GM23338 (cell line): Measurements from ENCODE around the gene HACD3. TPM values are rescaled to one million over a fixed set of nuclear protein-coding genes. Genes with fewer than 3 reads are reported as not detected.

ENCODE experiments used
- ATAC-seq: fragments of 200-7000 bp; cut with Tn5 transposase; 3 replicates; pipeline ENCODE4 v1.9.1; 2020
- DNase-seq: peaks from one replicate; pipeline ENCODE4 v3.0.0-alpha.2; 2015; ENCODE audit warnings: low spot score
- H2AFZ ChIP-seq: fragments of 200-600 bp; sonication (generic); 2 replicates; pipeline ENCODE4 v1.8.0; 2016; ENCODE audit warnings: antibody characterized with exemption, mild to moderate bottlenecking, moderate library complexity
- H3F3A ChIP-seq: fragments of 200-600 bp; sonication (generic); replicated peaks from 2 replicates; pipeline ENCODE4 v1.8.0; 2017; ENCODE audit warnings: antibody characterized with exemption, mixed run types, low read depth
- H3K27ac ChIP-seq: fragments of 200-600 bp; sonication (generic); 2 replicates; pipeline ENCODE4 v1.6.1; 2016; ENCODE audit warnings: low read depth
- H3K27me3 ChIP-seq: fragments of 200-600 bp; sonication (generic); 2 replicates; pipeline ENCODE4 v1.8.0; 2016; ENCODE audit warnings: mild to moderate bottlenecking, mixed run types, moderate library complexity; ENCODE audit not compliant: insufficient read depth
- H3K36me3 ChIP-seq: fragments of 200-600 bp; sonication (generic); 2 replicates; pipeline ENCODE4 v1.8.0; 2016; ENCODE audit warnings: mild to moderate bottlenecking; ENCODE audit not compliant: insufficient read depth
- H3K4me1 ChIP-seq: fragments of 200-600 bp; sonication (generic); 2 replicates; pipeline ENCODE4 v1.8.0; 2016; ENCODE audit warnings: mild to moderate bottlenecking, moderate library complexity; ENCODE audit not compliant: insufficient read depth
- H3K4me2 ChIP-seq: fragments of 200-600 bp; sonication (generic); 2 replicates; pipeline ENCODE4 v1.7.1; 2017; ENCODE audit warnings: mixed run types
- H3K4me3 ChIP-seq: fragments of 200-600 bp; sonication (generic); 2 replicates; pipeline ENCODE4 v1.6.1; 2016; ENCODE audit warnings: mixed run types
- H3K79me2 ChIP-seq: fragments of 200-600 bp; sonication (generic); replicated peaks from 2 replicates; pipeline ENCODE4 v1.8.0; 2017; ENCODE audit warnings: mild to moderate bottlenecking; ENCODE audit not compliant: insufficient read depth
- H3K9me2 ChIP-seq: fragments of 200-600 bp; sonication (generic); 2 replicates; pipeline ENCODE4 v1.8.0; 2017; ENCODE audit not compliant: insufficient read depth
- H4K20me1 ChIP-seq: fragments of 200-600 bp; sonication (generic); replicated peaks from 2 replicates; pipeline ENCODE4 v1.8.0; 2017; ENCODE audit warnings: mild to moderate bottlenecking; ENCODE audit not compliant: insufficient read depth
- H3K27ac Mint-ChIP-seq: 2 replicates; pipeline ENCODE4 v1.8.0; 2020; ENCODE audit warnings: inconsistent platforms, mild to moderate bottlenecking, moderate library complexity, mixed read lengths
- H3K27me3 Mint-ChIP-seq: 3 replicates; pipeline ENCODE4 v1.8.0; 2022; ENCODE audit warnings: low read depth, mild to moderate bottlenecking, moderate library complexity, mixed read lengths, inconsistent platforms; ENCODE audit not compliant: insufficient read depth, poor library complexity
- H3K36me3 Mint-ChIP-seq: 3 replicates; pipeline ENCODE4 v1.8.0; 2021; ENCODE audit warnings: low read depth, mild to moderate bottlenecking, inconsistent platforms, moderate library complexity, mixed read lengths
- H3K4me1 Mint-ChIP-seq: 3 replicates; pipeline ENCODE4 v1.8.0; 2020; ENCODE audit warnings: mild to moderate bottlenecking, inconsistent platforms, mixed read lengths
- H3K4me3 Mint-ChIP-seq: 3 replicates; pipeline ENCODE4 v1.8.0; 2021; ENCODE audit warnings: moderate library complexity, mild to moderate bottlenecking, inconsistent platforms, mixed read lengths
- H3K9me3 Mint-ChIP-seq: 3 replicates; pipeline ENCODE4 v1.8.0; 2020; ENCODE audit warnings: moderate library complexity, mild to moderate bottlenecking, inconsistent platforms, mixed read lengths
- CREB1 ChIP-seq: fragments of 250-450 bp; sonication (Bioruptor Pico); IDR thresholded peaks from 2 replicates; pipeline ENCODE4 v1.5.0; 2020; ENCODE audit warnings: low read depth, mild to moderate bottlenecking, moderate library complexity
- EZH2phosphoT487 ChIP-seq: fragments of 200-600 bp; sonication (generic); IDR thresholded peaks from one replicate; pipeline ENCODE4 v1.8.1; 2018; ENCODE audit warnings: antibody characterized with exemption; ENCODE audit not compliant: unreplicated experiment
- JUNB ChIP-seq: IDR thresholded peaks from one replicate; pipeline ENCODE4 v1.6.1; 2016; ENCODE audit warnings: antibody characterized with exemption; ENCODE audit not compliant: unreplicated experiment
- NANOG ChIP-seq: IDR thresholded peaks from 2 replicates; pipeline ENCODE4 v1.6.1; 2016; ENCODE audit warnings: antibody characterized with exemption, borderline replicate concordance
- POLR2AphosphoS5 ChIP-seq: IDR thresholded peaks from 2 replicates; pipeline ENCODE4 v1.6.1; 2016; ENCODE audit warnings: antibody characterized with exemption, low read depth
- STAT1 ChIP-seq: IDR thresholded peaks from one replicate; pipeline ENCODE4 v1.6.1; 2016; ENCODE audit warnings: antibody characterized with exemption; ENCODE audit not compliant: unreplicated experiment
- ZNF114 ChIP-seq: fragments of 250-450 bp; sonication (Bioruptor Pico); IDR thresholded peaks from 2 replicates; pipeline ENCODE4 v1.5.0; 2020; ENCODE audit warnings: mild to moderate bottlenecking, moderate library complexity
- ZNF331 ChIP-seq: fragments of 250-450 bp; sonication (Bioruptor Pico); IDR thresholded peaks from 2 replicates; pipeline ENCODE4 v1.5.0; 2020; ENCODE audit warnings: low read depth, mild to moderate bottlenecking, moderate library complexity
- polyA plus RNA-seq: library from polyadenylated mRNA; unstranded; fragments of >200 nt; fragmentation: Nextera tagmentation; extraction: Ambion mirVana; gene quantifications from 2 replicates; pipeline ENCODE4 v1.2.1, GENCODE V29; 2016
- total RNA-seq: library from RNA; depleted of rRNA; stranded (reverse); fragments of >200 nt; shearing (Covaris generic); gene quantifications from 2 replicates; pipeline ENCODE4 v1.2.3, GENCODE V29; 2014
- TF ChIP-seq, protein P1 (sequence below): IDR thresholded peaks from 2 replicates; pipeline ENCODE4 v1.6.1; 2016; ENCODE audit warnings: antibody characterized with exemption
- TF ChIP-seq, protein P2 (sequence below): fragments of 250-450 bp; sonication (Bioruptor Pico); IDR thresholded peaks from 2 replicates; pipeline ENCODE4 v1.5.0; 2020; ENCODE audit warnings: mild to moderate bottlenecking, moderate library complexity
- TF ChIP-seq, protein P3 (sequence below), 2 experiments: fragments of 200-600 bp in 1 of 2; sonication (generic) in 1 of 2; conservative IDR thresholded peaks; 2 replicates each; pipeline versions ENCODE4 v1.5.1 to v1.6.1; 2016 to 2017; ENCODE audit warnings: antibody characterized with exemption in 2 of 2, low read depth in 2 of 2, mild to moderate bottlenecking in 2 of 2, moderate library complexity in 1 of 2

HACD3 gene
- total and polyA plus RNA-seq, 2 experiments from 2014 or later, result 123 to 131 TPM

DNA sequence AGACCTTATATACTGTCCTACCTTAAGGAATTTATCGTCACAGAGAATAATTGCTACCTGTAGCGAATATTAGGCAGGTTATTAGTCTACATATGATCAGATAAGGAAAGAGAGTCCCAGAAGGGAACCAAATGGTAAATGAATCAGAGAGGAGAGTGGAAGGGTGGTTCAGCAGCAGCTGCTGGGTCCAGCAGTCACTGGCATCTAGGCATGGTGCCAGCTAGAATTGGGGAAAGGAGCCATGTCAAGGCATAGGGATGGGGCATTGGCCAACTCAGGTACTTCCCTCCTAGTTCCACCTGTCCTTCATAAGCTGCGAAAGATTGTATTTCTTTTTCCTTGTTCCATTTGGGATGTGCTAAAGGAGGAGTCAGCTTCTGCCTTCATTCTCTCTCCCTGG lies 23.4 kb downstream of the HACD3 start (continued):
- no peak for TF ChIP-seq EZH2phosphoT487
- TF ChIP-seq POLR2AphosphoS5, result no peak

DNA sequence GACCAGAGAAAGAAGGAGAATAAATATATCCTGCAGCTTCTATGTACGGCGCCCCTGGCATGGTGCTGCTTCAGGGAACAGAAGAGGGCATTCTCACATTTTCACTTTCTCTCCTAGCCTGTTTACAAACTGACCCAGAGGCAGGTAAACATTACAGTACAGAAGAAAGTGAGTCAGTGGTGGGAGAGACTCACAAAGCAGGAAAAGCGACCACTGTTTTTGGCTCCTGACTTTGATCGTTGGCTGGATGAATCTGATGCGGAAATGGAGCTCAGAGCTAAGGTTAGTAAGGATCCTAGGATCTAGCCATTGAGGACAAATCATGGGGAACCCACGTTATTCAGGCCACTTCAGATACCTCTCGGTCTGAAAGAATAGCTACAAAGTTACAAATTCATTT lies 26.4 kb downstream of the HACD3 start:
- Histone ChIP-seq H3K4me1 (no peaks in the 10 kb centered on the region), H3K4me2 (no peak overlapping the region), H3K36me3 (peaks cover 29% of the 10 kb centered on the region), H3K27ac (no peak overlapping the region), H4K20me1 (peaks cover 33% of the 10 kb centered on the region), H3K79me2 (peaks cover 56% of the 10 kb centered on the region), H3F3A (peaks cover 4% of the 10 kb centered on the region; the same call in 1 of the 2 replicates), H3K9me2 (no peaks in the 10 kb centered on the region), H2AFZ (no peak overlapping the region), H3K27me3 (no peaks in the 10 kb centered on the region), H3K4me3 (no peak overlapping the region)
- Mint-ChIP-seq H3K4me1 (no peaks in the 10 kb centered on the region), H3K27me3 (no peaks in the 10 kb centered on the region), H3K36me3 (peaks cover 88% of the 10 kb centered on the region), H3K4me3 (no peak overlapping the region), H3K27ac (no peak overlapping the region), H3K9me3 (no peaks in the 10 kb centered on the region)
- TF ChIP-seq, protein P1, sequence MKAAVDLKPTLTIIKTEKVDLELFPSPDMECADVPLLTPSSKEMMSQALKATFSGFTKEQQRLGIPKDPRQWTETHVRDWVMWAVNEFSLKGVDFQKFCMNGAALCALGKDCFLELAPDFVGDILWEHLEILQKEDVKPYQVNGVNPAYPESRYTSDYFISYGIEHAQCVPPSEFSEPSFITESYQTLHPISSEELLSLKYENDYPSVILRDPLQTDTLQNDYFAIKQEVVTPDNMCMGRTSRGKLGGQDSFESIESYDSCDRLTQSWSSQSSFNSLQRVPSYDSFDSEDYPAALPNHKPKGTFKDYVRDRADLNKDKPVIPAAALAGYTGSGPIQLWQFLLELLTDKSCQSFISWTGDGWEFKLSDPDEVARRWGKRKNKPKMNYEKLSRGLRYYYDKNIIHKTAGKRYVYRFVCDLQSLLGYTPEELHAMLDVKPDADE, result no peak
- no peak for DNase-seq
- no peak for ATAC-seq

DNA sequence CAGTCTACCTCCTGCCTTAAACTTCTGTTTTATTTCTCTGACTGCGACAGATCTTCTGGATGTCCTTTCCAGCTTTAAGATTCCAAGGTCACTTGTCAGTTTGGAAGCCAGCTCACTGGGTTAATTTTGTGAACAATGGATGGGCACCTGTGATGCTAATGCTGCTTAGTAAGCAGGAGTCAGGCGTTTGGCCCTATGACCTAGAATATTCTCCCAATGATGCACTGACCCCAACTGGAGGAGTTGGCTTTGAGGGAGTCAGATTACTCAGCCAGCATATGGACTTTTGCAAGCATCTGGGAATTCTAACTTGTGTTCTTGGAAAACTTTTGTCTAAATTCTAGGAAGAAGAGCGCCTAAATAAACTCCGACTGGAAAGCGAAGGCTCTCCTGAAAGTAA lies 28.1 kb downstream of the HACD3 start:
- no peaks in the 10 kb centered on the region for H3K27me3 Mint-ChIP-seq
- peaks cover 22% of the 10 kb centered on the region for H4K20me1 ChIP-seq
- H3K27me3 ChIP-seq, result no peaks in the 10 kb centered on the region
- H3F3A ChIP-seq, result peaks cover 4% of the 10 kb centered on the region; the same call in 1 of the 2 replicates
- H3K9me2 ChIP-seq, result no peaks in the 10 kb centered on the region
- H3K36me3 ChIP-seq, result peaks cover 45% of the 10 kb centered on the region
- H3K4me2 ChIP-seq, result no peak overlapping the region
- no peak overlapping the region for H2AFZ ChIP-seq
- H3K4me3 Mint-ChIP-seq, result no peak overlapping the region
- no peak for DNase-seq
- no peak for ATAC-seq
- no peak overlapping the region for H3K27ac ChIP-seq
- H3K4me1 ChIP-seq, result no peaks in the 10 kb centered on the region
- no peak overlapping the region for H3K4me3 ChIP-seq
- H3K79me2 ChIP-seq, result peaks cover 38% of the 10 kb centered on the region
- H3K9me3 Mint-ChIP-seq, result no peaks in the 10 kb centered on the region
- no peaks in the 10 kb centered on the region for H3K4me1 Mint-ChIP-seq
- H3K36me3 Mint-ChIP-seq, result peaks cover 95% of the 10 kb centered on the region
- H3K27ac Mint-ChIP-seq, result no peak overlapping the region
- TF ChIP-seq POLR2AphosphoS5, result no peak
- no peak for TF ChIP-seq NANOG
- TF ChIP-seq, protein P2, sequence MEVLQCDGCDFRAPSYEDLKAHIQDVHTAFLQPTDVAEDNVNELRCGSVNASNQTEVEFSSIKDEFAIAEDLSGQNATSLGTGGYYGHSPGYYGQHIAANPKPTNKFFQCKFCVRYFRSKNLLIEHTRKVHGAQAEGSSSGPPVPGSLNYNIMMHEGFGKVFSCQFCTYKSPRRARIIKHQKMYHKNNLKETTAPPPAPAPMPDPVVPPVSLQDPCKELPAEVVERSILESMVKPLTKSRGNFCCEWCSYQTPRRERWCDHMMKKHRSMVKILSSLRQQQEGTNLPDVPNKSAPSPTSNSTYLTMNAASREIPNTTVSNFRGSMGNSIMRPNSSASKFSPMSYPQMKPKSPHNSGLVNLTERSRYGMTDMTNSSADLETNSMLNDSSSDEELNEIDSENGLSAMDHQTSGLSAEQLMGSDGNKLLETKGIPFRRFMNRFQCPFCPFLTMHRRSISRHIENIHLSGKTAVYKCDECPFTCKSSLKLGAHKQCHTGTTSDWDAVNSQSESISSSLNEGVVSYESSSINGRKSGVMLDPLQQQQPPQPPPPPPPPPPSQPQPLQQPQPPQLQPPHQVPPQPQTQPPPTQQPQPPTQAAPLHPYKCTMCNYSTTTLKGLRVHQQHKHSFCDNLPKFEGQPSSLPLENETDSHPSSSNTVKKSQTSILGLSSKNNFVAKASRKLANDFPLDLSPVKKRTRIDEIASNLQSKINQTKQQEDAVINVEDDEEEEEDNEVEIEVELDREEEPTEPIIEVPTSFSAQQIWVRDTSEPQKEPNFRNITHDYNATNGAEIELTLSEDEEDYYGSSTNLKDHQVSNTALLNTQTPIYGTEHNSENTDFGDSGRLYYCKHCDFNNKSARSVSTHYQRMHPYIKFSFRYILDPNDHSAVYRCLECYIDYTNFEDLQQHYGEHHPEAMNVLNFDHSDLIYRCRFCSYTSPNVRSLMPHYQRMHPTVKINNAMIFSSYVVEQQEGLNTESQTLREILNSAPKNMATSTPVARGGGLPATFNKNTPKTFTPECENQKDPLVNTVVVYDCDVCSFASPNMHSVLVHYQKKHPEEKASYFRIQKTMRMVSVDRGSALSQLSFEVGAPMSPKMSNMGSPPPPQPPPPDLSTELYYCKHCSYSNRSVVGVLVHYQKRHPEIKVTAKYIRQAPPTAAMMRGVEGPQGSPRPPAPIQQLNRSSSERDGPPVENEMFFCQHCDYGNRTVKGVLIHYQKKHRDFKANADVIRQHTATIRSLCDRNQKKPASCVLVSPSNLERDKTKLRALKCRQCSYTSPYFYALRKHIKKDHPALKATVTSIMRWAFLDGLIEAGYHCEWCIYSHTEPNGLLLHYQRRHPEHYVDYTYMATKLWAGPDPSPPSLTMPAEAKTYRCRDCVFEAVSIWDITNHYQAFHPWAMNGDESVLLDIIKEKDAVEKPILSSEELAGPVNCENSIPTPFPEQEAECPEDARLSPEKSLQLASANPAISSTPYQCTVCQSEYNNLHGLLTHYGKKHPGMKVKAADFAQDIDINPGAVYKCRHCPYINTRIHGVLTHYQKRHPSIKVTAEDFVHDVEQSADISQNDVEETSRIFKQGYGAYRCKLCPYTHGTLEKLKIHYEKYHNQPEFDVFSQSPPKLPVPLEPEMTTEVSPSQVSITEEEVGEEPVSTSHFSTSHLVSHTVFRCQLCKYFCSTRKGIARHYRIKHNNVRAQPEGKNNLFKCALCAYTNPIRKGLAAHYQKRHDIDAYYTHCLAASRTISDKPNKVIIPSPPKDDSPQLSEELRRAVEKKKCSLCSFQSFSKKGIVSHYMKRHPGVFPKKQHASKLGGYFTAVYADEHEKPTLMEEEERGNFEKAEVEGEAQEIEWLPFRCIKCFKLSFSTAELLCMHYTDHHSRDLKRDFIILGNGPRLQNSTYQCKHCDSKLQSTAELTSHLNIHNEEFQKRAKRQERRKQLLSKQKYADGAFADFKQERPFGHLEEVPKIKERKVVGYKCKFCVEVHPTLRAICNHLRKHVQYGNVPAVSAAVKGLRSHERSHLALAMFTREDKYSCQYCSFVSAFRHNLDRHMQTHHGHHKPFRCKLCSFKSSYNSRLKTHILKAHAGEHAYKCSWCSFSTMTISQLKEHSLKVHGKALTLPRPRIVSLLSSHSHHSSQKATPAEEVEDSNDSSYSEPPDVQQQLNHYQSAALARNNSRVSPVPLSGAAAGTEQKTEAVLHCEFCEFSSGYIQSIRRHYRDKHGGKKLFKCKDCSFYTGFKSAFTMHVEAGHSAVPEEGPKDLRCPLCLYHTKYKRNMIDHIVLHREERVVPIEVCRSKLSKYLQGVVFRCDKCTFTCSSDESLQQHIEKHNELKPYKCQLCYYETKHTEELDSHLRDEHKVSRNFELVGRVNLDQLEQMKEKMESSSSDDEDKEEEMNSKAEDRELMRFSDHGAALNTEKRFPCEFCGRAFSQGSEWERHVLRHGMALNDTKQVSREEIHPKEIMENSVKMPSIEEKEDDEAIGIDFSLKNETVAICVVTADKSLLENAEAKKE, result no peak
- TF ChIP-seq, protein P3, sequence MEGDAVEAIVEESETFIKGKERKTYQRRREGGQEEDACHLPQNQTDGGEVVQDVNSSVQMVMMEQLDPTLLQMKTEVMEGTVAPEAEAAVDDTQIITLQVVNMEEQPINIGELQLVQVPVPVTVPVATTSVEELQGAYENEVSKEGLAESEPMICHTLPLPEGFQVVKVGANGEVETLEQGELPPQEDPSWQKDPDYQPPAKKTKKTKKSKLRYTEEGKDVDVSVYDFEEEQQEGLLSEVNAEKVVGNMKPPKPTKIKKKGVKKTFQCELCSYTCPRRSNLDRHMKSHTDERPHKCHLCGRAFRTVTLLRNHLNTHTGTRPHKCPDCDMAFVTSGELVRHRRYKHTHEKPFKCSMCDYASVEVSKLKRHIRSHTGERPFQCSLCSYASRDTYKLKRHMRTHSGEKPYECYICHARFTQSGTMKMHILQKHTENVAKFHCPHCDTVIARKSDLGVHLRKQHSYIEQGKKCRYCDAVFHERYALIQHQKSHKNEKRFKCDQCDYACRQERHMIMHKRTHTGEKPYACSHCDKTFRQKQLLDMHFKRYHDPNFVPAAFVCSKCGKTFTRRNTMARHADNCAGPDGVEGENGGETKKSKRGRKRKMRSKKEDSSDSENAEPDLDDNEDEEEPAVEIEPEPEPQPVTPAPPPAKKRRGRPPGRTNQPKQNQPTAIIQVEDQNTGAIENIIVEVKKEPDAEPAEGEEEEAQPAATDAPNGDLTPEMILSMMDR (conservative IDR thresholded peaks at IDR 0.05; ENCODE audit: low read depth in 2 of 2), result no peak
- TF ChIP-seq JUNB, result no peak
- TF ChIP-seq ZNF114 (CRISPR knock-in tag), result no peak
- no peak for TF ChIP-seq STAT1
- TF ChIP-seq, protein P1, result no peak
- no peak for TF ChIP-seq CREB1
- no peak for TF ChIP-seq ZNF331 (CRISPR knock-in tag)
